MCF 10A (cell line): ENCODE results near the gene PGM1. TPM values are rescaled to one million over a fixed set of nuclear protein-coding genes. Genes with fewer than 3 reads are reported as not detected.

ENCODE experiments used
- BruUV-seq: library from RNA; stranded (reverse); fragments of 400-500 nt; replicated peaks from 2 replicates; lab custom pipeline; 2021; lab: Mats Ljungman, UMichigan
- CTCF ChIA-PET: fragments of 300-600 bp; sonication (Branson Sonifier 250); formaldehyde crosslinking; extraction: SDS; loops from one replicate; lab custom pipeline; 2021; ENCODE audit warnings: antibody characterized with exemption, inconsistent platforms; lab: Yijun Ruan, JAX
- POLR2A ChIA-PET: fragments of 300-600, 350-650 bp; sonication (Branson Sonifier 250); formaldehyde crosslinking; extraction: SDS; loops from one replicate; lab custom pipeline; 2020; ENCODE audit warnings: antibody characterized with exemption, inconsistent platforms; lab: Yijun Ruan, JAX
- DNase-seq: peaks from one replicate; pipeline ENCODE4 v3.0.0-alpha.2; 2018; ENCODE audit not compliant: unreplicated experiment
- H3K27ac Mint-ChIP-seq: one replicate; pipeline ENCODE4 v1.8.0; 2022; ENCODE audit warnings: mild to moderate bottlenecking, low read depth, mixed read lengths; ENCODE audit not compliant: unreplicated experiment
- H3K27me3 Mint-ChIP-seq: one replicate; pipeline ENCODE4 v1.8.0; 2022; ENCODE audit warnings: mixed read lengths; ENCODE audit not compliant: insufficient read depth, unreplicated experiment
- H3K36me3 Mint-ChIP-seq: one replicate; pipeline ENCODE4 v1.8.0; 2022; ENCODE audit warnings: mild to moderate bottlenecking, moderate library complexity, mixed read lengths; ENCODE audit not compliant: insufficient read depth, unreplicated experiment
- H3K4me1 Mint-ChIP-seq: one replicate; pipeline ENCODE4 v1.8.0; 2022; ENCODE audit warnings: mixed read lengths; ENCODE audit not compliant: insufficient read depth, unreplicated experiment
- H3K4me3 Mint-ChIP-seq: one replicate; pipeline ENCODE4 v1.8.0; 2022; ENCODE audit warnings: mild to moderate bottlenecking, moderate library complexity, mixed read lengths; ENCODE audit not compliant: unreplicated experiment
- H3K9me3 Mint-ChIP-seq: one replicate; pipeline ENCODE4 v1.8.0; 2022; ENCODE audit warnings: mixed read lengths; ENCODE audit not compliant: unreplicated experiment
- CTCF ChIP-seq: fragments of 200-600 bp; IDR thresholded peaks from one replicate; pipeline ENCODE4 v1.8.0; 2022; ENCODE audit warnings: antibody characterized with exemption, mild to moderate bottlenecking; ENCODE audit not compliant: unreplicated experiment
- intact Hi-C: fragments of 100-400 bp; cut with micrococcal nuclease; formaldehyde crosslinking; loops from 2 replicates; pipeline ENCODE4 v1.14.1; 2022
- total RNA-seq: library from RNA; stranded (reverse); gene quantifications from 2 replicates; pipeline ENCODE4 v1.2.3, GENCODE V29; 2022

Gene PGM1
- total RNA-seq, 1 experiment from 2014 or later: 60.2 TPM

GRCh38 chr1:63664742-63665141 lies 71.5 kb downstream of the PGM1 start:
- H3K4me1 Mint-ChIP-seq: peaks cover 29% of the 10 kb centered on the region
- POLR2A ChIA-PET: interaction anchor here (0.6 to 0.9 kb wide), 3 partner anchors 34 to 641 kb away, joined by 3 read pairs; no protein-coding TSS in a partner anchor
- intact Hi-C loops: loop anchor here (5.0 kb wide), 1 partner anchor 47 kb away; no protein-coding TSS in a partner anchor

GRCh38 chr1:63665410-63665809 lies 72.2 kb downstream of the PGM1 start:
- no peak for TF ChIP-seq CTCF
- H3K27me3 Mint-ChIP-seq: no peaks in the 10 kb centered on the region
- no peak overlapping the region for H3K4me3 Mint-ChIP-seq
- H3K27ac Mint-ChIP-seq: no peak overlapping the region
- intact Hi-C loops: no loop called here
- H3K9me3 Mint-ChIP-seq: no peaks in the 10 kb centered on the region
- POLR2A ChIA-PET: interaction anchor here (0.5 kb wide), 1 partner anchor 580 kb away, joined by 3 read pairs; no protein-coding TSS in a partner anchor
- CTCF ChIA-PET: interaction anchor here (0.9 to 5.5 kb wide), 4 partner anchors 10 to 582 kb away, joined by 3 to 35 read pairs (median 6); no protein-coding TSS in a partner anchor
- BruUV-seq: no TSS peak
- H3K4me1 Mint-ChIP-seq: peaks cover 29% of the 10 kb centered on the region
- DNase-seq: no peak
- H3K36me3 Mint-ChIP-seq: no peaks in the 10 kb centered on the region

More at GRCh38 chr1:63664742-63665141, 71.5 kb downstream of the PGM1 start:
- no peaks in the 10 kb centered on the region for H3K27me3 Mint-ChIP-seq
- peaks cover 2% of the 10 kb centered on the region for H3K36me3 Mint-ChIP-seq
- H3K4me3 Mint-ChIP-seq: no peak overlapping the region
- no peak for DNase-seq
- H3K9me3 Mint-ChIP-seq: no peaks in the 10 kb centered on the region
- CTCF ChIA-PET: interaction anchor here (0.5 to 5.5 kb wide), 3 partner anchors 10 to 338 kb away, joined by 3 to 35 read pairs (median 3); no protein-coding TSS in a partner anchor
- no TSS peak for BruUV-seq
- no peak overlapping the region for H3K27ac Mint-ChIP-seq
- TF ChIP-seq CTCF: no peak

GRCh38 chr1:63665824-63666223 lies 72.6 kb downstream of the PGM1 start:
- intact Hi-C loops: no loop called here
- ChIA-PET CTCF (interaction anchor here (1.1 to 5.5 kb wide), 3 partner anchors 9 to 581 kb away, joined by 4 to 35 read pairs (median 7); no protein-coding TSS in a partner anchor), POLR2A (interaction anchor here (0.5 kb wide), 1 partner anchor 579 kb away, joined by 3 read pairs; no protein-coding TSS in a partner anchor)
- H3K4me3 Mint-ChIP-seq: no peak overlapping the region
- H3K9me3 Mint-ChIP-seq: no peaks in the 10 kb centered on the region
- DNase-seq: peak; percentile 33
- no peaks in the 10 kb centered on the region for H3K36me3 Mint-ChIP-seq
- no peak overlapping the region for H3K27ac Mint-ChIP-seq
- no TSS peak for BruUV-seq
- H3K27me3 Mint-ChIP-seq: no peaks in the 10 kb centered on the region
- TF ChIP-seq CTCF: no peak
- H3K4me1 Mint-ChIP-seq: peaks cover 29% of the 10 kb centered on the region

- H3K36me3 Mint-ChIP-seq: no peaks in the 10 kb centered on the region
- no peaks in the 10 kb centered on the region for H3K9me3 Mint-ChIP-seq
- TF ChIP-seq CTCF: no peak
- H3K4me3 Mint-ChIP-seq: no peak overlapping the region
- ChIA-PET POLR2A (interaction anchor here (0.5 to 0.7 kb wide), 2 partner anchors 121 to 462 kb away, joined by 3 read pairs; no protein-coding TSS in a partner anchor), CTCF (interaction anchor here (0.6 to 1.9 kb wide), 2 partner anchors 23 to 576 kb away, joined by 4 to 8 read pairs; no protein-coding TSS in a partner anchor)
- peaks cover 6% of the 10 kb centered on the region for H3K4me1 Mint-ChIP-seq
- DNase-seq: peak; percentile 23
- no TSS peak for BruUV-seq
- H3K27ac Mint-ChIP-seq: no peak overlapping the region
- intact Hi-C loops: no loop called here
- no peaks in the 10 kb centered on the region for H3K27me3 Mint-ChIP-seq
These were observed 75.1 kb downstream of the PGM1 start for GRCh38 chr1:63668298-63668697.
